Body of pancreas (tissue), 4 donors: ENCODE data around the gene IVD. TPM values are rescaled to one million over a fixed set of nuclear protein-coding genes. Genes with fewer than 3 reads are reported as not detected.

Experiments used
- ATAC-seq: fragments of 150-250 bp; one replicate; pipeline ENCODE4 v1.9.1; 2016
- DNase-seq, 4 donors: peaks; one replicate each; pipeline ENCODE4 v3.0.0-alpha.2; 2019
- H3K27ac ChIP-seq, 4 donors: fragments of 200-600 bp; sonication (generic); 1 replicate in 3 of 4; 2 replicates in 1 of 4; pipeline versions ENCODE4 v1.5.1 to v1.6.1; 2016 to 2019; ENCODE audit warnings: mild to moderate bottlenecking in 1 of 4, mixed read lengths in 1 of 4, moderate library complexity in 1 of 4
- H3K27me3 ChIP-seq, 2 donors: fragments of 200-600 bp; sonication (generic); one replicate each; pipeline ENCODE4 v1.6.0; 2016; ENCODE audit warnings: mild to moderate bottlenecking in 1 of 2
- H3K36me3 ChIP-seq, 2 donors: fragments of 200-600 bp; sonication (generic); replicated peaks in 1 of 2; 2 replicates each; pipeline ENCODE4 v1.5.1; 2016; ENCODE audit warnings: low read depth in 2 of 2; ENCODE audit not compliant: insufficient read depth in 1 of 2
- H3K4me1 ChIP-seq: fragments of 200-600 bp; sonication (generic); one replicate; pipeline ENCODE4 v1.6.0; 2016
- H3K4me3 ChIP-seq, 2 donors: fragments of 200-600 bp; sonication (generic); 1 replicate in 1 of 2; 2 replicates in 1 of 2; pipeline ENCODE4 v1.5.1; 2016 to 2019
- H3K9me3 ChIP-seq, 3 donors: fragments of 200-600 bp; sonication (generic); 1 replicate in 2 of 3; 2 replicates in 1 of 3; pipeline ENCODE4 v1.5.1; 2016
- POLR2A ChIP-seq, 3 donors: fragments of 450-650 bp; IDR thresholded peaks; one replicate each; pipeline ENCODE4 v1.6.1; 2016; ENCODE audit warnings: antibody characterized with exemption in 3 of 3, mild to moderate bottlenecking in 2 of 3
- WGBS, 2 donors: methylation state at CpG; one replicate each; pipeline ENCODE4 v1.1.5; 2017; 5-methylcytosine and 5-hydroxymethylcytosine counted together
- intact Hi-C: fragments of 100-400 bp; cut with DNase I; formaldehyde crosslinking; loops from one replicate; pipeline ENCODE4 v1.15.1; 2023
- total RNA-seq, 2 donors: library from RNA; depleted of rRNA; stranded (reverse); fragments of >200 nt; gene quantifications; one replicate each; pipeline ENCODE4 v1.1.0, GENCODE V29; 2016
- TF ChIP-seq, protein P1 (sequence below), 7 experiments: fragments of 450-650 bp in 4 of 7; fragments of 200-600 bp in 3 of 7; sonication (generic) in 3 of 7; IDR thresholded peaks; one replicate each; pipeline ENCODE4 v1.5.1; 2016 to 2019; ENCODE audit warnings: antibody characterized with exemption in 7 of 7

Gene IVD
- total RNA-seq, 2 donors from 2014 or later: 30.3 to 34.0 TPM

DNA sequence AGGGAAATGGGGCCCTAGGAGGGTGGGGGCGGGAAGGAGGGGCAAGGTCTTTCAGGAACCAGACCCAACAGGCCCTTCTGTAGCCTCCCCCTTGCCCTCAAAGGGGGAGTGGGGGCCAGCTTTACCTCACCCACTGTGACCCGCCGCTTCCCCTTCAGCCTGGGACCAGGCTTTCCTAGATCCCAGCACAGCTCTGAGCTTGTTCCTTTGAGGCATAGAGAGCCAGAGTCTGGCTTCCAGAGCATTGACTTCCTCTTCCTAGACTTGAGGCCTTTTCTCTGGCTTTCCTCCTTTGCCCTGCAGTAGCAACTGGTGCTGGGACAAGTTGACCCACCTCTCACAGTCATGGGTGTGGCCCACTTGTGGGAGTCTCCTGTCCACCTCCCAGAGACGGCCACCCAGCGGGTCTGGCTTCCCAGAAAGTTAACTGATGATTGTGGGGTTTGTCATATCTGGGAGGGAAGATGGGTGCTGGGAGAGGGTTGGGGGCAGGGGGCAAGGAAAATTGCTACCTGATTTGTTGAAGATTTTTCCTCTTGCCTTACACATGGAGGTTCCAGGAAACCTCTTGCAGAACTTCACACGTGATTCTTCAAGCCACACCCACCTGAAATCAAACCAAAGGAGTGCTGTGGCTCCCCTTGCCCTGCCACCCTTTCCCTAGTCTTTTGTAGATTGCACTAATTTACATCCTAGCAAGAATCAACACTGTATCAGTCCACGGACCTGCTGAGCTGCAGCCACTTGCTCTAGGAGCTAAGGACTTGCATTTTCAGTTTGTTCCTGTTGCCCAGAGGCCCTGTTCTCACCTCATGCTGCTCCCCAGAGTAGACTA, 61.0 kb downstream of the IVD start:
- Histone ChIP-seq H3K4me1 (peaks cover 10% of the 10 kb centered on the region), H3K9me3 (no peaks in the 10 kb centered on the region), H3K27ac (no peak overlapping the region), H3K4me3 (no peak overlapping the region), H3K27me3 (no peaks in the 10 kb centered on the region), H3K36me3 (peaks cover 0 to 6% of the 10 kb centered on the region in 2 donors)
- intact Hi-C loops: no loop called here
- DNase-seq (no peak), ATAC-seq (no peak)
- WGBS, 2 donors: 75 to 84% methylated on average over 7 of the region's 7 CpGs
- no peak for TF ChIP-seq POLR2A (IDR thresholded peaks at IDR 0.05)
- TF ChIP-seq, protein P1, sequence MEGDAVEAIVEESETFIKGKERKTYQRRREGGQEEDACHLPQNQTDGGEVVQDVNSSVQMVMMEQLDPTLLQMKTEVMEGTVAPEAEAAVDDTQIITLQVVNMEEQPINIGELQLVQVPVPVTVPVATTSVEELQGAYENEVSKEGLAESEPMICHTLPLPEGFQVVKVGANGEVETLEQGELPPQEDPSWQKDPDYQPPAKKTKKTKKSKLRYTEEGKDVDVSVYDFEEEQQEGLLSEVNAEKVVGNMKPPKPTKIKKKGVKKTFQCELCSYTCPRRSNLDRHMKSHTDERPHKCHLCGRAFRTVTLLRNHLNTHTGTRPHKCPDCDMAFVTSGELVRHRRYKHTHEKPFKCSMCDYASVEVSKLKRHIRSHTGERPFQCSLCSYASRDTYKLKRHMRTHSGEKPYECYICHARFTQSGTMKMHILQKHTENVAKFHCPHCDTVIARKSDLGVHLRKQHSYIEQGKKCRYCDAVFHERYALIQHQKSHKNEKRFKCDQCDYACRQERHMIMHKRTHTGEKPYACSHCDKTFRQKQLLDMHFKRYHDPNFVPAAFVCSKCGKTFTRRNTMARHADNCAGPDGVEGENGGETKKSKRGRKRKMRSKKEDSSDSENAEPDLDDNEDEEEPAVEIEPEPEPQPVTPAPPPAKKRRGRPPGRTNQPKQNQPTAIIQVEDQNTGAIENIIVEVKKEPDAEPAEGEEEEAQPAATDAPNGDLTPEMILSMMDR (IDR thresholded peaks at IDR 0.05): no peak

DNA sequence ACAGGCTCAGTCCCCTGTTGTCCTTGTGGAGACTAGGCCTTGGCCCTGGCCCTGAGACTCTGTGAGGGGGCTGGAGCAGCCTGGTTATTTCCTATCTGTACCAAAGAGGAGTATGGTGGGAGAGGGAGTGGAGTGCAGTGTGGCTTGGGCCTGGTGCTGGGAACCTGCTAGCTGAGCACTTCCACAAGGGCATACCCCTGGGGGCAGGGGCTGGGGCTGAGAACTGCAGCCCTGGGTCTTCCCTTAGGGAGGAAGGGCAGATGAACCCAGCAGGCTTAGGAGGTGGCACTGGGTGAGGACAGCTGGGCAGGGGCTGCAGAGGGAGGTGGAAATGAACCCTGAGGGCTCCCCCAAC, 61.6 kb downstream of the IVD start:
- ATAC-seq: no peak
- Histone ChIP-seq H3K36me3 (peaks cover 0 to 2% of the 10 kb centered on the region in 2 donors), H3K27me3 (no peaks in the 10 kb centered on the region), H3K9me3 (no peaks in the 10 kb centered on the region), H3K27ac (no peak overlapping the region), H3K4me3 (no peak overlapping the region), H3K4me1 (peaks cover 16% of the 10 kb centered on the region)
- no peak for DNase-seq
- intact Hi-C loops: no loop called here
- TF ChIP-seq, protein P1 (IDR thresholded peaks at IDR 0.05): no peak
- no peak for TF ChIP-seq POLR2A (IDR thresholded peaks at IDR 0.05)

DNA sequence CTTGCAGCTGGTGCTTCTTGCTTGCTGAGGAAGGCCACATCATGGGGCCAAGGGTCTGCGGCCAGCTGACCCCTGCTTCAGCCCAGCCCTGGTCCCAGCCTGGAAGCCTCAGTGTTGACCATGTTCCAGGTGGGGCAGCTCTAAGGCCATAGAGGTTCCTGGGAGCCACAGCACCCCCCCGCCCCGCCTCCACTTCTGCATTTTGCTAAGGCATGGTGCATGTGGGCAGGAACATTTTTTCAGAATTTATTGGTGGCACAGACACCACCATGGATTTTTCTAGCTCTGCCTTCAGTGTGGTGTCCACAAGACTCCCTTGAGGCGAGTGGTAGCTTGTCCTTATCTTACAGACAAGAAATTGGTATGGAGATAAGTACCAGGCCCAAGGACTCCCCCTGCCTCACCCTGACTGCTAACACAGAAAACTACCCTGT, 63.3 kb downstream of the IVD start:
- Histone ChIP-seq H3K9me3 (no peaks in the 10 kb centered on the region), H3K4me3 (no peak overlapping the region), H3K4me1 (peaks cover 19% of the 10 kb centered on the region), H3K27ac (no peak overlapping the region), H3K27me3 (no peaks in the 10 kb centered on the region), H3K36me3 (peaks cover 0 to 2% of the 10 kb centered on the region in 2 donors)
- no peak for DNase-seq
- TF ChIP-seq, protein P1 (IDR thresholded peaks at IDR 0.05): no peak
- TF ChIP-seq POLR2A (IDR thresholded peaks at IDR 0.05): no peak
- ATAC-seq: no peak
- intact Hi-C loops: no loop called here
- 79 to 86% methylated on average over 4 of the region's 4 CpGs for WGBS, 2 donors

DNA sequence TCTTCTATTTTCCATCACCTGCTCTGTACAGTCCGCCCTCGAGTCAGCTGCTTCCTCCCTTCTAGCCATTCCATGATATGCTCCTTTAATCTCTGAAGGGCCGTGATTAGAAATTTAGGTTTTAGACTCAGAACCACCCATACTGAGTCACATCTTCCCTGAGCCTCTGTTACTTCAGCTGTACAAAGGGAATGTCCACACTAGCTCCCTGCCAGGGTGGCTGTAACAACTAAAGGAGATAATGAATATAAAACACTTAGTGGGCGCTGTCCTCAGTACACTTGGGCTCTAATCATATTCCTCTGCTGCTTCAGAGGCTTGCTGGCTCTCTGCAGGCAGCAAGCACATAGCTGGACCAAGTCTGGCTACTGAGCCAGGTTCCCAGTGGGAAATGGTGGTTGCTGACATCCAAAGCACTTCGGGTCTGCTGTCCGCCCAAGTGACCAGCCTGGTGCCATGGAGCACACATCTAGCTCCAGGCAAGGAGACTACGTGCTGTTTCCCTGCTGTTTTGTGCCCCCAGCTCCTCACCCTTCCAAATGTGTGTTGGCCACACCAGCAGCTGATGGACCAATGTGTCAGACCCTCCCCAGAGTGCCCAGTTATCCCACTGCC, 64.3 kb downstream of the IVD start:
- intact Hi-C loops: no loop called here
- H3K27ac ChIP-seq: peak overlapping the region; percentile 79 to 92 (median 88)
- H3K36me3 ChIP-seq: no peaks in the 10 kb centered on the region
- no peaks in the 10 kb centered on the region for H3K9me3 ChIP-seq
- no peak for DNase-seq
- H3K4me3 ChIP-seq: no peak overlapping the region
- peaks cover 19% of the 10 kb centered on the region for H3K4me1 ChIP-seq
- no peak for ATAC-seq
- TF ChIP-seq, protein P1 (IDR thresholded peaks at IDR 0.05): no peak
- TF ChIP-seq POLR2A (IDR thresholded peaks at IDR 0.05): no peak
- H3K27me3 ChIP-seq: no peaks in the 10 kb centered on the region
- WGBS, 2 donors: 71 to 78% methylated on average over 4 to 7 of the region's 7 CpGs
